Measurements from ENCODE around the gene ARHGAP30.

- TF ChIP-seq CTCF (conservative IDR thresholded peaks at IDR 0.05; ENCODE audit: low read length) = no peak
- TF ChIP-seq EZH2phosphoT487 (IDR thresholded peaks at IDR 0.05; ENCODE audit: borderline replicate concordance) = no peak
Measured at GRCh38 chr1:161033751-161034150, 35.9 kb downstream of the ARHGAP30 start.

All from Loucy (cell line).